ENCODE measurements around the gene MEGF6. TPM values are rescaled to one million over a fixed set of nuclear protein-coding genes. Genes with fewer than 3 reads are reported as not detected.

MEGF6 gene
- total and polyA plus RNA-seq, 9 of the 15 experiments (the other 6 are each of a cell fraction or from before 2014, with no cell fraction given) = 0.03 to 1.7 (median 0.24) TPM; not detected in 3

- no peak for TF ChIP-seq FOXP1 (CRISPR knock-in tag; IDR thresholded peaks at IDR 0.05)
- no peak for TF ChIP-seq PKNOX1 (IDR thresholded peaks at IDR 0.05)
- no peak for TF ChIP-seq SRF (CRISPR knock-in tag; IDR thresholded peaks at IDR 0.05)
- TF ChIP-seq BCOR (IDR thresholded peaks at IDR 0.05) = no peak
- TF ChIP-seq ZMIZ1 (IDR thresholded peaks at IDR 0.05; ENCODE audit: low read depth in 2 of 2, low read length in 2 of 2) = no peak
These were observed 38.3 kb upstream of the MEGF6 start, which contains the start of gene WRAP73 (continued) for GRCh38 chr1:3649342-3650247.

Data from K562 (cell line).